Mucosa of stomach (tissue), 1 donor: Measurements from ENCODE around the gene R3HDM2.
"Not testable (repeated sequence)": the region's sequence is repeated elsewhere in the genome, so short reads cannot be mapped to it uniquely, and the experiment has no call there.

Source experiments
- H3K27me3 ChIP-seq: one replicate; pipeline ENCODE4 v1.7.0; 2013; ENCODE audit warnings: mild to moderate bottlenecking, low read length; ENCODE audit not compliant: control insufficient read depth, insufficient read depth
- H3K36me3 ChIP-seq: one replicate; pipeline ENCODE4 v1.7.0; 2013; ENCODE audit warnings: low read length; ENCODE audit not compliant: control insufficient read depth, insufficient read depth
- H3K4me1 ChIP-seq: one replicate; pipeline ENCODE4 v1.7.0; 2013; ENCODE audit warnings: mild to moderate bottlenecking, low read length; ENCODE audit not compliant: control insufficient read depth, insufficient read depth
- H3K4me3 ChIP-seq: one replicate; pipeline ENCODE4 v1.7.0; 2013; ENCODE audit warnings: low read length
- H3K9ac ChIP-seq: one replicate; pipeline ENCODE4 v1.7.0; 2013; ENCODE audit warnings: mild to moderate bottlenecking, low read length, moderate library complexity
- H3K9me3 ChIP-seq: one replicate; pipeline ENCODE4 v1.7.0; 2013; ENCODE audit warnings: mild to moderate bottlenecking, low read length, moderate library complexity; ENCODE audit not compliant: control insufficient read depth
- donor health status: Pancreatic carcinoma.

The R3HDM2 gene

DNA sequence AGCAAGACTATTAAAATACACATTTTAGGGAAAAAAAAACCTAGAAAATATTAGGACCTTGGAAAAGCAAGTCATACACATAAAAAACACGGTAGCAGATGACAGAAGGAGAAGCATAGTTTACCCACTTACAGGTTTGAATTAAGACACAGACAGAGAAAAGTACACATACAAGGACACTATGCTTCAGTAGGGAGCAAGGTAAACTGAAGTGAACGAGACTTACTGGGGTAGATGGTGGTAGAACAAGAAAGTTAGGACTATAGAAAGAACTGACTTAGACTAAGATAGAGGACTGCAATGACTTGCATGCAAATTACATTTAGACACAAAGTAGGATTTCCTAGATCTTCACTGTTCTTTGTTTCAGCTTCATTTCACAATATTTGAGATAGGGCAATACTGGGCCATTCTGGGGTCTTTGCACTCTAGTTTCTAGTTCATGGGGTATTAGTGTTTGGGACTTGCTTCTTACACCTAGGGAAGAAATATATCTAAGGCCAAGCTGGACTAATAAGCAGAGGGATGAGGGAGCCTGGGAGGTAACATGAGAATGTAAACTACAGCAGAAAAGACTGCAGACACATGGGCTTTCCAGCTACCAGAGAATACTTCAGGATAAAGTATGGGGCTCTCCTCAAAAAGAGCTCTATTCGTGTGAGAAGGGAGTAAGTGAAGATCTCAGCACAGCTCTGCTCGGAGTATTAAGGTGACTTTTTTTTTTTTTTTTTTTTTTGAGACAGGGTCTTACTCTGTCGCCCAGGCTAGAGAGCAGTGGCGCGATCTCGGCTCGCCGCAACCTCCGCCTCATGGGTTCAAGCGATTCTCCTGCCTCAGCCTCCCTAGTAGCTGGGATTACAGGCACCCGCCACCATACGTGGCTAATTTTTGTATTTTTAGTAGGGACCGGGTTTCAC is 152.1 kb downstream of the R3HDM2 start:
- Histone ChIP-seq H3K4me1 (peaks cover 22% of the 10 kb centered on the region), H3K9ac (no peak overlapping the region), H3K9me3 (no peaks in the 10 kb centered on the region), H3K4me3 (no peak overlapping the region), H3K36me3 (peaks cover 4% of the 10 kb centered on the region), H3K27me3 (no peaks in the 10 kb centered on the region)

DNA sequence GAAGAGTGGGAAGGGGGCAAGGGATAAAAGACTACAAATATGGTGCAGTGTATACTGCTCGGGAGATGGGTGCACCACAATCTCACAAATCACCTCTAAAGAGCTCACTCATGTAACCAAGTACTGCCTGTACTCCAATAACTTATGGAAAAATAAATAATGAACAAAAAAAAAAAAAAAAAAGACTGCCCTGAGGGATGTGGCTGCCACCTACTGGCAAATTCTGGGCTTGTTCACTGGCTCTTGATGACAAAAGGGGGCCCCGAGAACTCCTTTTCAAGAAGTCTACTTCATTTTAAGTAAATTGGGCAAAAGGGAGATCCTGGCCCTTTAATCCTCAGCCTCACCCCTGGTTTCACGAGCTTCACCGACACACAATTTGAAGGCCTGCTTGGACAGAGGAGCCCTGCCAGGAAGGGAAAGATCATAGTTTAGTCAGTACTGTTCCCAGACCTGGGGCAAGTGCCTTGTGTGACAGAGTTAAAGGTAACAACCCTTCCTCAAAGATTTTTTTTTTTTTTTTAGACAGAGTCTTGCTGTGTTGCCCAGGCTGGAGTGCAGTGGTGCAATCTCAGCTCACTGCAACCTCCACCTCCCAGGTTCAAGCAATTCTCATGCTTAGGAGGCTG is 153.8 kb downstream of the R3HDM2 start:
- peaks cover 12% of the 10 kb centered on the region for H3K4me1 ChIP-seq
- H3K27me3 ChIP-seq = no peaks in the 10 kb centered on the region
- H3K9ac ChIP-seq = no peak overlapping the region
- H3K36me3 ChIP-seq = peaks cover 4% of the 10 kb centered on the region
- H3K9me3 ChIP-seq = no peaks in the 10 kb centered on the region
- H3K4me3 ChIP-seq = no peak overlapping the region

DNA sequence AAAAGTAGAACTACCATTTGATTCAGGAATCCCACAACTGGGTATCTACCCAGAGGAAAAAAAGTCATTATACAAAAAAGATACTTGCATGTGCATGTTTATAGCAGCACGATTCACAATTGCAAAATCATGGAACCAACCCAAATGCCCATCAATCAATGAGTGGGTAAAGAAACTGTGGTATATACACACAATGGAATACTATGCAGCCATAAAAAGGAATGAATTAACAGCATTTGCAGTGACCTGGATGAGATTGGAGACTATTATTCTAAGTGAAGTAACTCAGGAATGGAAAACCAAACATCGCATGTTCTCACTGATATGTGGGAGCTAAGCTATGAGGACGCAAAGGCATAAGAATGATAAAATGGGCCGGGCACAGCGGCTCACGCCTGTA is 154.6 kb downstream of the R3HDM2 start:
- H3K9ac ChIP-seq, H3K4me3 ChIP-seq, H3K27me3 ChIP-seq, H3K9me3 ChIP-seq, H3K36me3 ChIP-seq: not testable (repeated sequence)
- H3K4me1 ChIP-seq = peaks cover 12% of the 10 kb centered on the region

DNA sequence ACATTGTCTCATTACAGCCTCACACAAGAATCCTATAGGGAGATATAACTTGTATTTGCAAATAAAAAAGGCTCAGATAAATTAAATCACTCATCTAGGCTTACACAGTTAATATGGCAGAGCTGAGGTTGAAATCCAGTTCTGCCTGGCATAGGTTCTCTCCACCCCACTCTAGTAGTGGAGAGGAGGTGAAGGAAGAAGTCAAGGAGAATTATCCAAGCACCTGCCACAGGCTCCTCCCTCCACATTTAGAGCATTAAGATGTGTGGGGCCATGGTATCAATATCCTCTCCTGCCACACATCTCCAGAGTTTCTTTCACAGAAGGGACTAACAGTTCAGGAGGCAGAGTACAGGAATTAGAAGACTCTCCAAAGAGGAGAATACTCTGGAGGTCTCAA is 157.3 kb downstream of the R3HDM2 start:
- Histone ChIP-seq H3K9ac (no peak overlapping the region), H3K9me3 (no peaks in the 10 kb centered on the region), H3K4me3 (no peak overlapping the region), H3K4me1 (no peaks in the 10 kb centered on the region), H3K27me3 (no peaks in the 10 kb centered on the region), H3K36me3 (peaks cover 4% of the 10 kb centered on the region)

DNA sequence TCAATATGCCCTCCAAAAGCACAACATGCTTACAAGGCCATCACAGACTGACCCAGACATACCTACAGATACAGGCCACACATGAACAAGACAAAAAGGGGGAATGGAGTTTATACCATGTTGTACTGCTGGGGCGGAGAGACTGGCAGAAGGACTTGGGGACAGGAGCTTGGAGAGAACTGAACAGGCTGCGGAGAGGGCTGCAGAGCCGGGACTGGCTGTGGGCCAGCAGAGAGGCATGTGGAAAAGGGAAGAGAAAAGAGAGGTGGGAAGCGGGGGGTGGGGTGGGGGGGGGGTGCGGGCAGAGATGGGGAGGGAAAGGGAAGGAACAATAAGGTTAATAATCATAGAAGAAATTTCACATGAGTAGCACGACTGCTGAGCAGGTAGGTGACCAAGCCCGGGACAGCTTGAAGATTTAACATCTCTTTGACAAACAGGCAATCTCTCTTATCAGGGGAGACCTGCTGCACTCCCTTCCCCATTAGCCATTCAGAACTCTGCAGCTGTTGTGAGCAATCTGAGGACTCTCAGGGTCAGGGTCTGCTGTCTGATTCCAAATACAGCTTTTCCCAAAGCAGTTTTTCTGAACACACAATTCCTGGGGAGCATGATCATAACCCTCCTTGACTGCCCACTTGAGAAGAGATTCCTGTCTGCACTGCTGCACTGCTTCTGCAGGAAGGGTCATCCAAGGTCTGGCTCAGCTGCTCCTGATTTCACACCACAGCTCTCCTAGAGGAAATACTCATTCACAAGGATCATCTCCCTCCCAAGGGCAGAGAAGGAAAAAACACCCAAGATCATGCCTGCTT is 158.3 kb downstream of the R3HDM2 start:
- H3K36me3 ChIP-seq = peaks cover 4% of the 10 kb centered on the region

DNA sequence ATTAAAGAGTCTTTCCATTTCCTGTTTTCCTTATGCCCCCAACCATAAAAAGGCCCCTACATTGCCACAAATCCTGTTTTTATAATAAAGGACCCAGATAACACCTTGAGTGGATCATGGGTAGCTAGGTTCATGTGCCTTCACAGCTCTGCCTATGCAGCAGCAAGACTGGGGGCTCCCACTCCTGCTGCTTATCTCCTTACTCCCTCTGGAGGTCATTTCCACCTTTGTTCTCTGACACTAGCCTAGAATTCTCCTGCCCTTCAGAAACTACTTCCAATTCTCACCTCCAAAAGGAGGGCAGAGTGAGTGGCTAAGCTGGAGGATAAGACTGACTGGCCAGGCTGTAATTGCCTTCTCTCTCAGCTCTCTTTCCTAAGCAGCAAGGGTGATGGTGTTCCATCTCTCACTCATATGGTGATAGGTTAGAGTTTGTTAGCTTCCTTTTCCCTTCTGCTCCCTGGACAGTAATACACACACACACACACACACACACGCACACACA is 159.8 kb downstream of the R3HDM2 start:
- Histone ChIP-seq H3K9me3 (no peaks in the 10 kb centered on the region), H3K27me3 (no peaks in the 10 kb centered on the region), H3K9ac (no peak overlapping the region), H3K4me3 (no peak overlapping the region), H3K4me1 (no peaks in the 10 kb centered on the region), H3K36me3 (peaks cover 4% of the 10 kb centered on the region)

More for the DNA sequence above, 158.3 kb downstream of the R3HDM2 start:
- Histone ChIP-seq H3K4me1 (no peaks in the 10 kb centered on the region), H3K27me3 (no peaks in the 10 kb centered on the region), H3K4me3 (no peak overlapping the region), H3K9ac (no peak overlapping the region), H3K9me3 (no peaks in the 10 kb centered on the region)

DNA sequence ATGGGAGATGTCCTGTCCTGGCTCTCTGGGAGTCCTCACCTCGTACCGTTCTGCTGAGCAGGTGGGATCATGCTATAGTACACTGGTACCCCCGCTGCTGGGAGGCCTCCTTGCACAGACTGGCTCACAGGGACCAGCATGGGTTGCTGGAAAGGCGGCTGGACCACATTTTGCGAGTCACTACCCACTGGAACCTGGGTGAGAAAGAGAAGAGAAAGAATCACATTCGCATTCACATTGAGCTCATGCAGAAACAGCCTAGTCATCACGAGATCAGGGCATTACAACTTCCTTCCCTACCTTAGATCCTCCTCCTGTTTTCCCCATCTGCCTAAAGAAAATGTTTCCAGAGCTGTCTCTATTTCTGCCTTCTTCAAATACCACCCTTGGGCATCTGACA is 162.6 kb downstream of the R3HDM2 start:
- peaks cover 4% of the 10 kb centered on the region for H3K36me3 ChIP-seq
- no peaks in the 10 kb centered on the region for H3K27me3 ChIP-seq
- H3K4me3 ChIP-seq = no peak overlapping the region
- H3K9me3 ChIP-seq = no peaks in the 10 kb centered on the region
- no peak overlapping the region for H3K9ac ChIP-seq
- H3K4me1 ChIP-seq = no peaks in the 10 kb centered on the region

DNA sequence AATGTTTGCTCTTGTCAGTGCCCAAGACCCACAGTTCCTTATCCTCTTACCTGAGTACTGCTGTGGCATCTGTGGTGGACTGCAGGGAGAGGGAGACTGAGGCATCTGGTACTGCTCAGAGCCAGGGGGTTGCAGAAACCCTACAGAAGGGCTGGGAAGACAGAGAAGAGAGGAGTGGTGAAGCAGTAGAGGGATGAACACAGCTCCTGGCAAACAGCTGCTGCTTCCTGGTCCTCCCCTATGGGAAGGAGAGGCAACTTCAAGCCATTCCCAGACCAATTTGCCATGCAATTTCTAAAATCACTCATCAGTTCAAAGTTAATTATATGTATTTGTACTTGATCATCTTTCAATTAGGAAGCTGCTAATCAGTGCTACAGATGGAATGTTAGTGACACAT is 164.2 kb downstream of the R3HDM2 start:
- Histone ChIP-seq H3K4me1 (no peaks in the 10 kb centered on the region), H3K4me3 (no peak overlapping the region), H3K9me3 (no peaks in the 10 kb centered on the region), H3K36me3 (peaks cover 4% of the 10 kb centered on the region), H3K9ac (no peak overlapping the region), H3K27me3 (no peaks in the 10 kb centered on the region)

DNA sequence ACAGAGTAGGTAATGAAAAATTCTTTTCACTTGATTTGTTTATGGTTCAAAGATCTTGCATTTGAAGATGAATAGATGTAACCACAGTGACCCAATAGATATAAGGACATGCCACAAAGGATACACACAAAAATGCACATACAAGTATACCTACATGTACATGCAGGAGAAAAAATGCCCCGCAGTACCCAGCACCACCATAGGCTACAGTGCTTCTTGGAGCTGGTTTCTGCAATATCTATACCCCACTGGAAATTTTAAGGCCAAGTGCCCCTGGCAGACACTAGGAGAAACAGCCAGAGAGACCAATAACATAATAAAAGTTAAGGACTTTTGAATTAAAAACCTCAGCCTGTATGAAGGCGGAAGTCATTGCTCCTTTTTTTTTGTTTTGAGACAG is 167.7 kb downstream of the R3HDM2 start:
- no peak overlapping the region for H3K4me3 ChIP-seq
- H3K4me1 ChIP-seq = no peaks in the 10 kb centered on the region
- no peak overlapping the region for H3K9ac ChIP-seq
- peaks cover 6% of the 10 kb centered on the region for H3K36me3 ChIP-seq
- H3K9me3 ChIP-seq = no peaks in the 10 kb centered on the region
- no peaks in the 10 kb centered on the region for H3K27me3 ChIP-seq

DNA sequence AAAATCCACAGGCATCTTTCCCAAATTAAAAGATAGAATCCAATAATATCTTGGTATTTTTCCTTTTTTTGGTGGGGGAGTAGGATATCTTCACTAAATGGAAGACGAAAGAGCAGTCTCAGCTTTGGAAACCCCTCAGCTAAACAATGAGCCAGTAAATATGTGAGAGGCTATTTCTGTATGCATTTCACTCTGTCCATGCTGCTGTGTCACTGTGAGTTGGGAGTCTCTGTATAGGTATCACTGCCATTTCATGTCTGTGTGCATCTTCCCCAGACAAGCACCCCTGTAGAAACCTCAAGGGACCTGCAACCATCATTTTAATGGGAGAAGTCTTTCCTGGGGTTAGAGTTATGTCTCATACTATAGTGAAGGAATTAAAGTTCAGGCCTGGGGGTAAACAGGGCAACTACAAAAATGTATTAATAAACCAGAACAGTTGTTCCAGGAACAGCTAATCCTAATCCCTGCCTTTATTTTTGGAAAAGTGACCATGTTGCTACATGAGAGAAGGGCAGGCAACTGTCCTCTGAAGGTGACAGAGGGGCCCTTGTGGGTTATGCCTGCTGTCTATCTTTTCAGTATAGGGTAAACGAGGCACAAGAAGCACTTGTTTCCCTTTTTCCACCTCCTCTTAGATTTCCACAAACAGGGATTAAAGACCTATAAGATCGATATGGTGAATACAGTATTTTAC is 168.6 kb downstream of the R3HDM2 start:
- Histone ChIP-seq H3K4me3 (no peak overlapping the region), H3K4me1 (no peaks in the 10 kb centered on the region), H3K36me3 (peaks cover 7% of the 10 kb centered on the region), H3K9ac (no peak overlapping the region), H3K9me3 (no peaks in the 10 kb centered on the region), H3K27me3 (no peaks in the 10 kb centered on the region)

DNA sequence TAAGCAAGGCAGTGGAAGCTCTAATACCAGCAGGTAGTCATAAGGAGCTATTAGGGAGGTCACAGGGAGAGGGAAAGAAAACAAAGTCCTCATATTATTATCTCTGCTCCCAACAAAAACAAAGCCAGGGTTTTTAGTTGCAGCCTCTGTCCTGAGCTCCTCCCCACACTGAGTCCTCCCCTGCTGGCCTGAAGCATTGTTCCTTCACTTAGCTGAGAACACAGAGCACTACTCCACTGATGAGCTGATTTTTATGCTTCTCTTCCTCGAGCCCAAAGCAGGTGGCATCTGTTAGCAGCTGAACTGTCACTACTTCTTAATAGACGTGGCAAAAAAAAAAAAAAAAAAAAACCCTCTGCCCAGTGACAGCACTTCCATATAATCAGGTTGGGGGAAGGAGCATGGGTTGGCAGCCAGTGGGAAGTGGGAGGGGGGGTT is 169.4 kb downstream of the R3HDM2 start:
- H3K36me3 ChIP-seq = peaks cover 7% of the 10 kb centered on the region
- no peaks in the 10 kb centered on the region for H3K4me1 ChIP-seq
- no peaks in the 10 kb centered on the region for H3K27me3 ChIP-seq
- no peak overlapping the region for H3K4me3 ChIP-seq
- no peaks in the 10 kb centered on the region for H3K9me3 ChIP-seq
- H3K9ac ChIP-seq = no peak overlapping the region
